LNCaP clone FGC (cell line): ENCODE results near the gene ADARB2.
A peak's percentile ranks its signal among the peaks of the same experiment; 100 is the strongest.
"Not testable (repeated sequence)": the region's sequence is repeated elsewhere in the genome, so short reads cannot be mapped to it uniquely, and the experiment has no call there.

Experiments used
- DNase-seq: peaks from one replicate; pipeline ENCODE4 v3.0.0-alpha.2; 2011; ENCODE audit warnings: low read depth
- H3K4me3 ChIP-seq: 2 replicates; pipeline ENCODE4 v1.5.1; 2011; ENCODE audit warnings: mild to moderate bottlenecking, low read depth, low read length, control low read depth
- CTCF ChIP-seq: IDR thresholded peaks from 2 replicates; pipeline ENCODE4 v1.5.1; 2012; ENCODE audit warnings: mild to moderate bottlenecking; ENCODE audit not compliant: control insufficient read depth, insufficient read depth; ENCODE audit errors: extremely low read depth

The ADARB2 gene

GRCh38 chr10:1229116-1229515, 508.2 kb downstream of the ADARB2 start:
- TF ChIP-seq CTCF, result no peak
- no peak overlapping the region for H3K4me3 ChIP-seq
- no peak for DNase-seq

- no peak for DNase-seq
- TF ChIP-seq CTCF, result no peak
- H3K4me3 ChIP-seq, result no peak overlapping the region
Measured at GRCh38 chr10:1228467-1228975, 508.8 kb downstream of the ADARB2 start.

- peak; percentile 30 for DNase-seq
- TF ChIP-seq CTCF, result 0 out of 2 replicates have a peak, but pooled peaks have one; percentile 2
- no peak overlapping the region for H3K4me3 ChIP-seq
Measured at GRCh38 chr10:1227510-1228402, 509.6 kb downstream of the ADARB2 start.

GRCh38 chr10:1226907-1227306, 510.4 kb downstream of the ADARB2 start:
- DNase-seq, H3K4me3 ChIP-seq: not testable (repeated sequence)

- not testable (repeated sequence) for H3K4me3 ChIP-seq, DNase-seq
Measured at GRCh38 chr10:1219874-1220273, 517.5 kb downstream of the ADARB2 start.

- DNase-seq, result no peak
- no peak overlapping the region for H3K4me3 ChIP-seq
- no peak for TF ChIP-seq CTCF
Measured at GRCh38 chr10:1217661-1218060, 519.7 kb downstream of the ADARB2 start.

GRCh38 chr10:1217237-1217587, 520.1 kb downstream of the ADARB2 start:
- no peak for TF ChIP-seq CTCF
- no peak for DNase-seq
- H3K4me3 ChIP-seq, result no peak overlapping the region
